Astrocyte (in vitro differentiated cells and primary cell): ENCODE data around the gene IQSEC3.

ENCODE experiments used
- EZH2 ChIP-seq: IDR thresholded peaks from 2 replicates; pipeline ENCODE4 v1.6.1; 2012; ENCODE audit warnings: mild to moderate bottlenecking, low read length, inconsistent platforms; ENCODE audit not compliant: insufficient read depth
- TF ChIP-seq, protein P1 (sequence below): IDR thresholded peaks from 2 replicates; pipeline ENCODE4 v1.5.1; 2011; ENCODE audit warnings: low read depth, mild to moderate bottlenecking, inconsistent platforms, low read length, moderate library complexity; ENCODE audit not compliant: insufficient read depth

DNA sequence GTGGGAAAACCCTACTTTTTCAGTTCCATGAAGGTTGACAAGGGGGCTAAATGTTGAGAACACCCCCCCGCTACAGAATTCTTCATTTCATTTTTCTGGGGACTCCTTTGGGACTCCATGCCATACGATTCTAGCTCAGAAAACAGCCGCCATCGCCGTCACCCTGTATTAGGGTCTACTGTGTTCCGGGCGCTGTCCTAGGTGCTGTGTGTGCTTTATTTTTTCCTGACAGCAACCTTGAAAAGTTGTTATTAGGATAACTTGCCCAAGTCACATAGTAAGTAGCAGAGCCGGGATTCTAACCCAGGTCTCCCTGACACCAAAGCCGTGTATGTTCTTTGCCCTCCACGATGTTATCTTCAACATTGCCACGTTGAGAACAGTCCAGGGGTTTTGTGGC lies 55.1 kb downstream of the IQSEC3 start:
- TF ChIP-seq, protein P1, sequence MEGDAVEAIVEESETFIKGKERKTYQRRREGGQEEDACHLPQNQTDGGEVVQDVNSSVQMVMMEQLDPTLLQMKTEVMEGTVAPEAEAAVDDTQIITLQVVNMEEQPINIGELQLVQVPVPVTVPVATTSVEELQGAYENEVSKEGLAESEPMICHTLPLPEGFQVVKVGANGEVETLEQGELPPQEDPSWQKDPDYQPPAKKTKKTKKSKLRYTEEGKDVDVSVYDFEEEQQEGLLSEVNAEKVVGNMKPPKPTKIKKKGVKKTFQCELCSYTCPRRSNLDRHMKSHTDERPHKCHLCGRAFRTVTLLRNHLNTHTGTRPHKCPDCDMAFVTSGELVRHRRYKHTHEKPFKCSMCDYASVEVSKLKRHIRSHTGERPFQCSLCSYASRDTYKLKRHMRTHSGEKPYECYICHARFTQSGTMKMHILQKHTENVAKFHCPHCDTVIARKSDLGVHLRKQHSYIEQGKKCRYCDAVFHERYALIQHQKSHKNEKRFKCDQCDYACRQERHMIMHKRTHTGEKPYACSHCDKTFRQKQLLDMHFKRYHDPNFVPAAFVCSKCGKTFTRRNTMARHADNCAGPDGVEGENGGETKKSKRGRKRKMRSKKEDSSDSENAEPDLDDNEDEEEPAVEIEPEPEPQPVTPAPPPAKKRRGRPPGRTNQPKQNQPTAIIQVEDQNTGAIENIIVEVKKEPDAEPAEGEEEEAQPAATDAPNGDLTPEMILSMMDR, result no peak
- TF ChIP-seq EZH2, result no peak
